ENCODE results near the gene RAD51B.
"Not testable (repeated sequence)": the region's sequence is repeated elsewhere in the genome, so short reads cannot be mapped to it uniquely, and the experiment has no call there.

RAD51B gene

DNA sequence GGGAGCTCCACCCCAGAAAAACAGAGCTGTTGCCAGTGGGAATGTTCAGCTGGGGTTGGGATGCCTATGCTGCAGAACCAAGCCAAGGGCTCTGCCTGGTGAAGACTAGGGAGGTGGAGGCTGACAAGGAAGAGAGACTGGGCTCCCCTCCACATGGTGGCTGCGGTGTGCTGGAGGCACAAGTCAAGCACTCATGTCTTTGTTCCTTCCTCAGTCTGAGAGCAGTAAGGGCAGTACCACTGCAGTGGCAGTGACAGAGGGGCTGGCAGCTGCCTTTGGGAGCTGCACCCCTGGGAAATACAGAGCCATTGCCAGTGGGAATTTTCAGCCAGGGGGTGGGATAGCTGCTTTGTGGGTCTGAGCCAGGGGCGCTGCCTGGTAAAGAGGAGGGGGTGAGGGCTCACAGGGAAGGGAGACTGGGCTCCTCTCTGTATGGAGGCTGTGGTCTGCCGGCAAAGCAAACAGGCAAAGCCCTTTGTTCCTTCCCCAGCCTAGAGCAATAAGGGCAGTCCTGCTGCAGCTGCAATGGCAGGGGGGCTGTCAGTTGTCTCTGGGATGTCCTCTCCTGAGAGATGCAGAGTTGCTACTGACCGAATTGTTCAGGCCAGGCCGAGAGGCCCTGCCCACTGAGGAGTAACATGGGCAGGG, 255.9 kb downstream of the RAD51B start:
- DNase-seq (ENCODE audit: low read depth in 2 of 2) = no peak

DNA sequence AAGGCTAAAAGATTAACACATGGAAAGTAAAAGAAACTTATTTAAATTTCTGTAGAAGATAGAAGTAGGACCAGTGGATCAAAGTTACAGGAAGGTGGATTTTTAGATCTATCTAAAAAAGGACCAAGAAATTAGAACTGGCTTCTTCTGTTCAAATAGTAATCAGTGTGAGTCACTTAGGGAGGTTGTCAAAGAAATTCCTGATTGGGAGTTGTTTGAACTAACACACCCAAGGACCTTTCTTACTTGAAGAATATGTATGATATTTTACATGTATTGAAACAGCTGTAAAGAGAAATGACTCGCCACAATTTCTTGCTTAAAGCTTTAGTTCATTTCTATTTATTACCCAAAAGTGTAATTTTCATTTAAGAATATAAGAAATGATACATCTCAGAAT, 256.9 kb downstream of the RAD51B start:
- DNase-seq (ENCODE audit: low read depth in 2 of 2) = no peak

GRCh38 chr14:68079941-68080697, 260.5 kb downstream of the RAD51B start:
- no peak for DNase-seq (ENCODE audit: low read depth in 2 of 2)

GRCh38 chr14:68081489-68081888, 261.9 kb downstream of the RAD51B start:
- no peak for DNase-seq (ENCODE audit: low read depth in 2 of 2)

GRCh38 chr14:68082698-68083291, 263.2 kb downstream of the RAD51B start:
- DNase-seq (ENCODE audit: low read depth in 2 of 2) = no peak

DNA sequence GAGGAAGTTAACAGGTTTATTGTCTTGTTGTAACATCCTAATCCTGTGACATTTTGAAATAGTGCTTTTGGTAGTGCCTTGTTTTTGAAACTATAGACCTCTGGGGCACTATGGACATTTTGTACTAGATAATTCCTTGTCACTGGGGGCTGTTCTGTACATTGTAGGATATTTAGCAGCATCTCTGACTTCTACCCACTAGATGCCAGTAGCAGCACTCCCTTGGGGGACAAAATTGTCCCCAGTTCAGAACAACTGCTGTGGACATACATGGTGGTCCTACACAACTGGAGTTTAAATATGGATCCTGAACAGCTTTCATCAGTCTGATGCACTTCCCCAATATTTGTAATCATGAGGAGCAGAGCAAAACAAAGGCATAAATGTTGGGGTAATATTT, 264.7 kb downstream of the RAD51B start:
- DNase-seq (ENCODE audit: low read depth in 2 of 2) = no peak

DNA sequence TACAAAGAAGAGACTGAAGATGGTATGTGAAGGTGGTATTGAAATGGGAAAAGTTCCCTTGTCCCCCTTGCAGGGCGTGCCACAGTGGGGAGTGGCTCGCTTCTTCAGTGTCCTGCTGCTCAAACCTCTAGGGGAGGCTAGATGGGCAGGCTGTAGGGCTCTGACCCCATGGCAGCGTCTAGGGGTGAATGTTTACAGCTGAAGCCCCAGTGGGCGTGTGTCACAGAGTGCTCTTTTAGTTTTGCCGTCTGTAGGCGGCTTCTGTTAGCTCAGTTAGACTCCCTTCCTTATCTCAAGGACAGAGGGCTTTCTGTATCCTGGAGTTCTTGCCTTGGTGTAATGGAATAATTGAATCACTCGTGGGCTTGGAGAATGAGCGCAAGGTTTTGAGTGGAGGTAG, 266.2 kb downstream of the RAD51B start:
- no peak for DNase-seq (ENCODE audit: low read depth in 2 of 2)

DNA sequence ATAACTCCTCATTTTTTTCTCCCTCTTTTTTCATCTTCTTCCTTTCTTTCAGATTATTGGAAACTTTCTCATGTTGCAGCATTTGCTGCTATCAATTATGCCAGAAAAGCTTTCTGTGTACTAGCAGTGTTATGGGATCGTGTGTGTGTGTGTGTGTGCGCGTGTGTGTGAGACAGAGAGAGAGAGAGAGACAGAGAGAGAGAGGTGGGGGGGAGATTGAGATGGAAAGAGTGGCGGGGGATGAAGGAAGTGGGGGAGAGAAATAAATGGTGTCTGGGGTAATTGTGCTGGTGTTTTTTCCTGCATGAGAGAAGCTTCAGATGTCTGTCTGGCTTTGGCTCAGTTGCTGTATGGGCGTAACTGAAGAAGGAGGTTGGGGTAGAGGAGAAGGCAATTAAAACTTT, 268.9 kb downstream of the RAD51B start:
- no peak for DNase-seq (ENCODE audit: low read depth in 2 of 2)

GRCh38 chr14:68089146-68089731, 269.7 kb downstream of the RAD51B start:
- DNase-seq (ENCODE audit: low read depth in 2 of 2) = no peak

DNA sequence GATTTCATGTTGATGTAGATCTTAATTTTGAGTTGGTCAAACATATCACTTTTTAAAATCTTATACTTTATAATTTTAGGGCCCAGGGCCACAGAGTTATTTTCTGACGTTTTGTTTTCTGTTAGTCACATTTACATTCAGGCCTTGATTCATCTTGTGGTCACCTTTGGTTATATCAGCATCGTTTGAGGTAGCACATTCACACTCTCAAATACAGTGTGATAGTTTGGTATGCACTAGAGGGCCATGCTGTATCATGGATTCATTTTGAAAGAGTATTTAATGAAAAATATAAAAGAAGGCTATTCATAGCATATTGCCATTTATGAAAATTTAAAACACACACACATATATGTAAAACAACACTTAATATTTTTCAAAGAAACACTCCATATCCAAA, 274.6 kb downstream of the RAD51B start:
- DNase-seq (ENCODE audit: low read depth in 2 of 2) = no peak

DNA sequence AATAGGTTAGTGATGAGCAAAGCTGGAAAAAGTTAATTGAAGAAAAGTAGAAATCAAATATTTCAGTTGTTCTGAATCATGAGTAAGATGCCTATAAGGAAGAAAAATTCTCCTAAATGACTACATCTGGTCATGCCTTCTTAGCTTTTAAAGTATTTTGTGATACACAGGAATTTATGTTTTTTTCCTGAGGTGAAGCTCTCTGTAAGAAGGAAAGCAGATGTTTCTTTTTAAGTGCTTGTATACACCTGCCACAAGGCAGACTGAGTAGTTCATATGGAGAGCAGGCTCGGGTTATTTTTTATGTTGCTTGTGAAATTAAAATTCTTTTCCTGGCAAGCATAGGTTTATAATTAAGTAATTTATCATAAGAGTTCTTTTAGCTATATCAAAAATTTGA, 275.2 kb downstream of the RAD51B start:
- DNase-seq (ENCODE audit: low read depth in 2 of 2) = no peak

GRCh38 chr14:68097727-68098126, 278.1 kb downstream of the RAD51B start:
- DNase-seq (ENCODE audit: low read depth in 2 of 2) = no peak

DNA sequence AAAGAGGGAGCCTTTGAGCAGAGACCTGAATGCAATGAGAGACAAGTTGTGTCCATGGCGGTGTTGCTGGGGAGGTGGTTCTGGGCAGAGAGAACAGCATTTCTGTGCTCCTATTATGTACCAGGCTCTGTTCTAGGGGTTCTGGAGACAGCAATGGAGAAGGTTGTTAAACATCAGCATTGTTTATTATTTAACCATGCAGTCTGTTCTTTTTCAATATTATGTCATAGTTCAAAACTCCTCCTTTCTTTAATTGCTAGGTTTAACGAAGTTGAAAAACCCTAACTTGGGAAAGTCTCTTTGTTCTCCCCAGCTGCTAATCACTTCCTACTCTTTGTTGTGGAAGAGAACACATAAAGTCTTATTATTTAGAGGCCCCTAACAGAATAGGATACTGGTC, 279.3 kb downstream of the RAD51B start:
- DNase-seq (ENCODE audit: low read depth in 2 of 2) = no peak

- DNase-seq (ENCODE audit: low read depth in 2 of 2) = no peak
Measured at GRCh38 chr14:68099495-68100045, 280.0 kb downstream of the RAD51B start.

- not testable (repeated sequence) for DNase-seq (ENCODE audit: low read depth in 2 of 2)
Measured at GRCh38 chr14:68101715-68102301, 282.2 kb downstream of the RAD51B start.

DNA sequence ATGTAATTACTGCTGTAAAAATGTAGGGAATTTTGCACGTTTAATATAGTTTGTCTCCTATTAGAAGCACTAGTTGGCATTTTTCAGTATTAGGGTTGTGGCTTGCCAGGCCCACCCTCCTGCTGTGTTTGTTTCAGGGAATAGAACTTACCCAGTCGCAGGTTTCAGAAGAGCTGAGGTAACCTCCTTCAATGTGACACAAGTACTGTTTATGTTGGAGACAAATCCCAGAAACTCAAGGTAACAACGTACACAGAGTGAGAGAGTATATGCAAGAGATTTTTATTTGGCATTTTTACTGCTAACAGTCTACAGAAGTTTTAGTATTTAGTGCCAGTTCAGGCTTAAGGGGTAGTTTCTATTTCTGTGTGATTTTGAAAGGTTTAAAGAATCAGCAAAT, 284.3 kb downstream of the RAD51B start:
- DNase-seq (ENCODE audit: low read depth in 2 of 2) = no peak

GRCh38 chr14:68104518-68104917, 284.9 kb downstream of the RAD51B start:
- DNase-seq (ENCODE audit: low read depth in 2 of 2) = no peak

DNA sequence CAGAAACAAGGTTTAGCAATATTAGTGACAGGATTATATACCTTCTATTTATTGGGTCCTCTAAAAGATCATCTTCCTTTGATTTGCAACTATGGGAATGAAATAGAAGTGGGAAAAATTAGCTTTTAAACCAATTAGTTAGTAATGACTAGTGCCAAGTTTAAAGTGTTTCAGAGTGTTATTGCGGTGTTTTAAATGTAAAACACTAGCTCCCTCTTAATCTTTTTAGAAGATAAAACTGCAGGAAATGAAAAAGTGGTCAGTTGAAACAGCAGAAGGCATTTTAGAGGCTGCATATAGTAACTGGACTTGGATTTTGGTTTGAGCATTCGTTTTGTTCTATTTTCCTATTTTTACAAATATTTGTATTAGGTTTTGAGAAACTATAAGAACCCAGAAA, 286.2 kb downstream of the RAD51B start:
- no peak for DNase-seq (ENCODE audit: low read depth in 2 of 2)

DNA sequence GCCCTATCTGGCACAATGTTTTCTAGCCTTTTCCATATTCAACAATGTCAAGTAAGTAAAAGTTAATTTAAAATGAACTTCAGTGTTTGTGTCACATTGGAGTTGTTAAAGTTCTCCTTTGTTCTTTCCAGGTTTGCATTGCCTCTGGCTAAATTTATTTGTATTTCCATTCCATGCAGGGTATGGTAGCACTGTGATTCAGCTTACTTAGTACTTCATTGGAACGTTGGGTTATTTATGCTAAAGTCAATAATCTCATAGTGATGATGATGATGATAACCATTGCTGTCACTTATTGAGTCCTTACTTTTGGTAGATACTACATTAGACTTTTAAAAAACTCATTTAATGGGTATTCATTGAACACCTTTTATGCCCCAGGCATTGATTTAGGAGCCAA, 286.9 kb downstream of the RAD51B start:
- no peak for DNase-seq (ENCODE audit: low read depth in 2 of 2)

DNA sequence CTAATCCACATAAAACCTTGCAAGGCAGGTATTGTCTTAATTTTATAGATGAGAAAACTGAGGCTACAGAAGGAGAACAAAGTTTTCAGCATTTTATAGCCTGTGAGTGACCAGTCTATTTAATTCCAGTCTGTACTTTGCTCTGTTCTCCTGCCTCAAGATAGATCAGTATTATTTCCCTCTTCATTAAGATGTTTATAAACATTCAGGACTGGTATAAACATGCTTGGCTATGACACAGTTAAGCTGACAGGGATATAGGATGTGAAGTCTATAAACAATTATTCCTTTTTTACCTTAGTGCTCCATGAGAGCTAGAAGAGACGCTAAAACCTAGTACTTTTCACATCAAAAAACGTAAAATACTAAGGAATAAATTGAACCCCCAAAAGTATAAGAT, 287.3 kb downstream of the RAD51B start:
- no peak for DNase-seq (ENCODE audit: low read depth in 2 of 2)

DNA sequence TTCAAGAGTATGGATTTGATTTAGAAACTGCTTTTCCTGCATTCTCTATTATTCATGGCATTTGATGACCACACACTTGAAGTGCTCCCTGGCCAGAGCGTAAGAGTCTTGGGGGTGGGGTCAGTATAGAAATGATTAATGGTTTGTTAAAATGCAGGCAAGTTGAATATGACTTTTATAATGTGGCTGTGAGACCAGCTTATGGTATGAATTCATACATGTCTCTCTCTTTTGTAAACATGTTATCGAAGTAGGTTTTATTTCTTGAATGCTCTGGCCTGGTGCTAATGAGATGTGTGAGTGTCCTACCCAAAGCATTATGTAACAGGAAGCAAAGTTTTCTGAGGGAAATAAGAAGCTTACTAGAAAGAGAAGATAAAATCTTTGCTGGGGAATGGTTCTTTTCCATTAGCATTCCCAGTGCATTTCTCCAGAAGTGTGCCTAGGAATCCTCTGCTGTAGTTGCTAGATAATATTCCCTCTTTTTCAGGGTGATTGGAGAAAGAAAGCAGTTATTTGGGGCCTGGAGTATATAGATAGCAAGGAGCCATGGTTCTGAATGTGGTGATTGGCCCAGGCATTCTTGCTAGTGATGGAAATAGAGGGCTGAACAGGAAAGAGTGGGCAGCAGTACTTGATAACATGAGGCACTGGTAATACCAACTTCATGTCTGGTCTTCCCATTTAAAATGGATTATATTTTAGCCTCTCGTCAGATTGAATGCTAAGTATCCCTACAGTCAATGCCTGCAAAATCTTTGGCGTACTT, 289.7 kb downstream of the RAD51B start:
- DNase-seq (ENCODE audit: low read depth in 2 of 2) = no peak

All from stimulated activated CD4-positive, alpha-beta T cell treated with anti-CD3 and anti-CD28 coated beads, Interleukin-12 subunit alpha, Interleukin-12 subunit beta, amount 100 ng/mL, for 24 hours (primary cell).